Fibroblast of lung (primary cell): ENCODE results near the gene NKAIN1. TPM values are rescaled to one million over a fixed set of nuclear protein-coding genes. Genes with fewer than 3 reads are reported as not detected.

Experiments
- DNase-seq, 2 donors: peaks; one replicate each; pipeline versions ENCODE4 v3.0.0 to v3.0.0-alpha.2; 2010; ENCODE audit warnings: low read depth in 2 of 2
- H2AFZ ChIP-seq: 2 replicates; pipeline ENCODE4 v1.5.1; 2012; ENCODE audit warnings: low read length, control low read depth, inconsistent platforms
- H3K27ac ChIP-seq: 2 replicates; pipeline ENCODE4 v1.5.1; 2011; ENCODE audit warnings: low read length, control low read depth; ENCODE audit not compliant: insufficient read depth
- H3K27me3 ChIP-seq: 2 replicates; pipeline ENCODE4 v1.5.1; 2011; ENCODE audit warnings: mild to moderate bottlenecking, low read length; ENCODE audit not compliant: control insufficient read depth, insufficient read depth
- H3K36me3 ChIP-seq: 2 replicates; pipeline ENCODE4 v1.5.1; 2011; ENCODE audit warnings: low read length; ENCODE audit not compliant: control insufficient read depth, insufficient read depth
- H3K4me1 ChIP-seq: 2 replicates; pipeline ENCODE4 v1.5.1; 2011; ENCODE audit warnings: low read length; ENCODE audit not compliant: control insufficient read depth, insufficient read depth; ENCODE audit errors: extremely low read depth
- H3K4me2 ChIP-seq: 2 replicates; pipeline ENCODE4 v1.5.1; 2011; ENCODE audit warnings: low read length, control low read depth; ENCODE audit not compliant: insufficient read depth; ENCODE audit errors: extremely low read depth
- H3K4me3 ChIP-seq, 4 experiments: fragments of 200-600 bp in 1 of 4; sonication (generic) in 1 of 4; replicated peaks in 1 of 4; 2 replicates each; pipeline ENCODE4 v1.5.1; 2011 to 2016; ENCODE audit warnings: low read length in 4 of 4, low read depth in 3 of 4, mild to moderate bottlenecking in 3 of 4, control low read depth in 2 of 4, inconsistent platforms in 1 of 4, mixed read lengths in 1 of 4; ENCODE audit not compliant: insufficient read depth in 1 of 4; ENCODE audit errors: control extremely low read depth in 1 of 4
- H3K79me2 ChIP-seq: 2 replicates; pipeline ENCODE4 v1.5.1; 2012; ENCODE audit warnings: mild to moderate bottlenecking, low read length, inconsistent platforms; ENCODE audit not compliant: control insufficient read depth, insufficient read depth
- H3K9ac ChIP-seq: 2 replicates; pipeline ENCODE4 v1.5.1; 2011; ENCODE audit warnings: mild to moderate bottlenecking, low read length, control low read depth; ENCODE audit not compliant: insufficient read depth
- H3K9me3 ChIP-seq: 2 replicates; pipeline ENCODE4 v1.5.1; 2012; ENCODE audit warnings: low read depth, low read length; ENCODE audit not compliant: control insufficient read depth, insufficient read depth
- H4K20me1 ChIP-seq: 2 replicates; pipeline ENCODE4 v1.5.1; 2011; ENCODE audit warnings: low read length; ENCODE audit not compliant: control insufficient read depth, insufficient read depth; ENCODE audit errors: extremely low read depth
- EZH2 ChIP-seq: IDR thresholded peaks from 2 replicates; pipeline ENCODE4 v1.5.1; 2012; ENCODE audit warnings: low read length, control low read depth, mild to moderate bottlenecking; ENCODE audit errors: missing control alignments
- polyA plus RNA-seq, 2 donors: library from polyadenylated mRNA; depleted of rRNA in 1 of 2; stranded (reverse) in 1 of 2; unstranded in 1 of 2; fragments of >200 nt; gene quantifications; 2 replicates each; pipeline ENCODE4 v1.2.1, GENCODE V29; 2011 to 2012; ENCODE audit warnings: missing spikeins in 1 of 2
- total RNA-seq: library from RNA; depleted of rRNA; stranded (reverse); fragments of >200 nt; gene quantifications from 2 replicates; pipeline ENCODE4 v1.2.1, GENCODE V29; 2014
- TF ChIP-seq, protein P1 (sequence below), 2 donors: IDR thresholded peaks in 1 of 2; conservative IDR thresholded peaks in 1 of 2; 1 replicate in 1 of 2; 2 replicates in 1 of 2; pipeline ENCODE4 v1.5.1; 2011 to 2012; ENCODE audit warnings: low read length in 2 of 2, control low read depth in 1 of 2, inconsistent platforms in 1 of 2, low read depth in 1 of 2, mild to moderate bottlenecking in 1 of 2

Gene NKAIN1
- total and polyA plus RNA-seq, 2 donors (not counting 1 experiment from before 2014, with no cell fraction given): 0.07 to 0.17 TPM

DNA sequence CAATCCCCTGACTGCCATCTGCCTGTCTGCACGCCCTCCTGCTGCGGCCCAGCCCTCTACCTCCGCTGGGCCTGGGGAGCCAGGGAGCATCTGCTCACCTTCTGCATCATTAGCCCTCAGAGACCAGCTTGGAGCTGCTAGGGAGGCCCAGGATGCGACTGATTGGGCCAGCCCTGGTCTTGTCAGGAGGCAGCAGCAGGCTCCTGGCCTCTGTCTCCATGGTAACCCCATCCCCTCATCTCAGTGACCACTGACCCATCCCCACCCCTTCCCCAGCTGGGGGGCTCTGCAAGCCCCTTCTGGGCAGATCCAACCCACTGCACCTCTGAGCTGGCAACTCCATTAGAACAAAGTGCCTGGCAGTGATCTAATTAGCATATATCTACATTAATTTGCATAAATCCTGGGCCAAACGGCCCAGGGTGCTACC, 37.7 kb downstream of the NKAIN1 start:
- H3K9me3 ChIP-seq: no peaks in the 10 kb centered on the region
- no peak overlapping the region for H2AFZ ChIP-seq
- no peaks in the 10 kb centered on the region for H3K4me1 ChIP-seq
- no peaks in the 10 kb centered on the region for H3K36me3 ChIP-seq
- no peaks in the 10 kb centered on the region for H4K20me1 ChIP-seq
- TF ChIP-seq, protein P1, sequence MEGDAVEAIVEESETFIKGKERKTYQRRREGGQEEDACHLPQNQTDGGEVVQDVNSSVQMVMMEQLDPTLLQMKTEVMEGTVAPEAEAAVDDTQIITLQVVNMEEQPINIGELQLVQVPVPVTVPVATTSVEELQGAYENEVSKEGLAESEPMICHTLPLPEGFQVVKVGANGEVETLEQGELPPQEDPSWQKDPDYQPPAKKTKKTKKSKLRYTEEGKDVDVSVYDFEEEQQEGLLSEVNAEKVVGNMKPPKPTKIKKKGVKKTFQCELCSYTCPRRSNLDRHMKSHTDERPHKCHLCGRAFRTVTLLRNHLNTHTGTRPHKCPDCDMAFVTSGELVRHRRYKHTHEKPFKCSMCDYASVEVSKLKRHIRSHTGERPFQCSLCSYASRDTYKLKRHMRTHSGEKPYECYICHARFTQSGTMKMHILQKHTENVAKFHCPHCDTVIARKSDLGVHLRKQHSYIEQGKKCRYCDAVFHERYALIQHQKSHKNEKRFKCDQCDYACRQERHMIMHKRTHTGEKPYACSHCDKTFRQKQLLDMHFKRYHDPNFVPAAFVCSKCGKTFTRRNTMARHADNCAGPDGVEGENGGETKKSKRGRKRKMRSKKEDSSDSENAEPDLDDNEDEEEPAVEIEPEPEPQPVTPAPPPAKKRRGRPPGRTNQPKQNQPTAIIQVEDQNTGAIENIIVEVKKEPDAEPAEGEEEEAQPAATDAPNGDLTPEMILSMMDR (conservative IDR thresholded peaks at IDR 0.05 in 1 of 2, IDR thresholded peaks at IDR 0.05 in 1 of 2; ENCODE audit: low read depth in 1 of 2, low read length in 2 of 2): no peak
- no peak for TF ChIP-seq EZH2
- H3K4me3 ChIP-seq: no peak overlapping the region
- no peaks in the 10 kb centered on the region for H3K79me2 ChIP-seq
- no peak overlapping the region for H3K9ac ChIP-seq
- H3K27me3 ChIP-seq: no peaks in the 10 kb centered on the region
- no peak overlapping the region for H3K4me2 ChIP-seq
- DNase-seq: no peak
- H3K27ac ChIP-seq: no peak overlapping the region

DNA sequence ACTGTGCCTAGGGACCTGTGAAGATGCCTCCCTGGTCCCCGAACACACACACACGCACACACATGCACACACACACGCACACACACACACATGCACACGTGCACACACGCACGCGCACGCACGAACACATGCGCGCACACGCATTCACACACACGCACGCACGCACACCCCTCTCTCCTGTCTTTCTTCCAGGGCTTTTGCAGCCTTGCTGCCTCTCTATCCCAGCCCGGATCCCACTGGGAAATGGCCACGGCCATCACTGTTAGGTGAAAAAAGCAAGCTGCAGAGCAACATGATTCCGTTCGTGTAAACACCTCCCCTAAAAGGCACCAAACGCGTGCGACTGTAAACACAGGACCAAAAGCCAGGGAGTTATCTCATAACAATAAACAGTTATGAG, 39.7 kb downstream of the NKAIN1 start:
- DNase-seq: no peak
- Histone ChIP-seq H3K4me2 (no peak overlapping the region), H3K36me3 (no peaks in the 10 kb centered on the region), H3K9me3 (no peaks in the 10 kb centered on the region), H3K27me3 (no peaks in the 10 kb centered on the region), H3K27ac (no peak overlapping the region), H3K4me1 (no peaks in the 10 kb centered on the region), H3K9ac (no peak overlapping the region), H4K20me1 (no peaks in the 10 kb centered on the region), H3K79me2 (no peaks in the 10 kb centered on the region), H2AFZ (no peak overlapping the region), H3K4me3 (no peak overlapping the region)
- TF ChIP-seq EZH2: no peak
- TF ChIP-seq, protein P1 (conservative IDR thresholded peaks at IDR 0.05 in 1 of 2, IDR thresholded peaks at IDR 0.05 in 1 of 2; ENCODE audit: low read depth in 1 of 2, low read length in 2 of 2): no peak

DNA sequence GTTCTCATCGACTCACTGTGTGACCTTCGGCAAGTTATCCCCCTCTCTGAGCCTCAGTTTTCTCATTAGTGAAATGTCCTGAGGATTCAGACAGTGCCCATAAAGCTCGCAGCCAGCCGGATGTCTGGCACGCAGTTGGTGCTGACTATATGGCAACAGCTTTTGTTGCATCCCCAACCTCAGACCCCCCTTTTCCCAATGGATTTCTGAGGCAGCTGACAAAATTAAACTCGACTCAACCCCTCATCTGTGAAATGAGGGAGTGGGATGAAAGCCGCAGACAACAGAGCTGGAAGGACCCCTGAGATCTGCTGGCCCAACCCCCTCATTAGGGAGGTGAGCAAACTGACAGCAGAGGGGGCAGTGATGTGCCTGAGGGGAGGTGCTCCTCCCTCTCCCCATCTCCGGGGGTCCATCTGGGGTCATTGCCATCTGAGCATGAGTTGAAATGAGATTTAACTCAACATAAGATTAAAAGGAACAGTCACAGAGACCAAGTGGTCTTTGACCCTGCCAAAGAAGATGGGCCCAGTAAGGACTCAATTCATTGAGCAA, 40.4 kb downstream of the NKAIN1 start:
- Histone ChIP-seq H3K27me3 (no peaks in the 10 kb centered on the region), H3K4me2 (no peak overlapping the region), H3K9ac (no peak overlapping the region), H3K36me3 (no peaks in the 10 kb centered on the region), H3K79me2 (no peaks in the 10 kb centered on the region), H3K4me1 (no peaks in the 10 kb centered on the region), H3K4me3 (no peak overlapping the region), H4K20me1 (no peaks in the 10 kb centered on the region), H3K27ac (no peak overlapping the region), H2AFZ (no peak overlapping the region), H3K9me3 (no peaks in the 10 kb centered on the region)
- no peak for DNase-seq
- TF ChIP-seq EZH2: no peak
- TF ChIP-seq, protein P1 (conservative IDR thresholded peaks at IDR 0.05 in 1 of 2, IDR thresholded peaks at IDR 0.05 in 1 of 2; ENCODE audit: low read depth in 1 of 2, low read length in 2 of 2): no peak
